Measurements from ENCODE around the gene GRIN2C.

GRCh38 chr17:74824961-74825627, 34.6 kb downstream of the GRIN2C start:
- TF ChIP-seq GATA3 (IDR thresholded peaks at IDR 0.05; ENCODE audit: low read depth, low read length) (no peak), GATA2 (IDR thresholded peaks at IDR 0.05; ENCODE audit: low read depth, low read length) (no peak)
